Spleen (tissue), 11 donors: ENCODE measurements around the gene RDH11. TPM values are rescaled to one million over a fixed set of nuclear protein-coding genes. Genes with fewer than 3 reads are reported as not detected.

Source experiments
- DNase-seq: peaks from one replicate; pipeline ENCODE4 v3.0.0-alpha.2; 2020
- H3K27ac ChIP-seq, 8 donors: fragments of 200-600 bp; sonication (generic) in 7 of 8; 1 replicate in 4 of 8; 2 replicates in 4 of 8; pipeline versions ENCODE4 v1.5.0 to v1.8.0; 2016 to 2021; ENCODE audit warnings: inconsistent platforms in 4 of 8, mild to moderate bottlenecking in 4 of 8, moderate library complexity in 1 of 8
- H3K27me3 ChIP-seq, 7 donors: fragments of 200-600 bp; sonication (generic) in 6 of 7; replicated peaks in 1 of 7; 1 replicate in 4 of 7; 2 replicates in 3 of 7; pipeline versions ENCODE4 v1.5.0 to v1.8.0; 2016 to 2021; ENCODE audit warnings: inconsistent platforms in 3 of 7, mild to moderate bottlenecking in 1 of 7
- H3K36me3 ChIP-seq, 6 donors: fragments of 200-600 bp; sonication (generic) in 5 of 6; 1 replicate in 4 of 6; 2 replicates in 2 of 6; pipeline versions ENCODE4 v1.5.0 to v1.8.0; 2016 to 2021; ENCODE audit warnings: inconsistent platforms in 2 of 6
- H3K4me1 ChIP-seq, 6 donors: fragments of 200-600 bp; sonication (generic) in 5 of 6; 1 replicate in 3 of 6; 2 replicates in 3 of 6; pipeline versions ENCODE4 v1.5.0 to v1.8.0; 2016 to 2021; ENCODE audit warnings: inconsistent platforms in 3 of 6
- H3K4me3 ChIP-seq, 8 donors: fragments of 200-600 bp; sonication (generic) in 7 of 8; 1 replicate in 4 of 8; 2 replicates in 4 of 8; pipeline versions ENCODE4 v1.5.0 to v1.8.0; 2016 to 2021; ENCODE audit warnings: inconsistent platforms in 4 of 8, mild to moderate bottlenecking in 4 of 8, moderate library complexity in 2 of 8
- H3K9me3 ChIP-seq, 8 donors: fragments of 200-600 bp; sonication (generic) in 7 of 8; 1 replicate in 4 of 8; 2 replicates in 4 of 8; pipeline versions ENCODE4 v1.5.0 to v1.8.0; 2016 to 2021; ENCODE audit warnings: inconsistent platforms in 4 of 8
- CTCF ChIP-seq, 11 experiments: fragments of 200-600 bp in 7 of 11; fragments of 450-650 bp in 4 of 11; sonication (generic) in 4 of 11; IDR thresholded peaks in 8 of 11; conservative IDR thresholded peaks in 3 of 11; 1 replicate in 7 of 11; 2 replicates in 4 of 11; pipeline versions ENCODE4 v1.4.0 to v1.8.0; 2016 to 2021; ENCODE audit warnings: antibody characterized with exemption in 11 of 11, inconsistent platforms in 4 of 11, mild to moderate bottlenecking in 1 of 11
- POLR2A ChIP-seq, 3 donors: fragments of 450-650 bp; IDR thresholded peaks; one replicate each; pipeline ENCODE4 v1.5.1; 2017; ENCODE audit warnings: antibody characterized with exemption in 3 of 3, mild to moderate bottlenecking in 1 of 3
- POLR2AphosphoS5 ChIP-seq, 3 donors: sonication (generic); formaldehyde crosslinking; IDR thresholded peaks; one replicate each; pipeline ENCODE4 v1.5.1; 2017; ENCODE audit warnings: antibody characterized with exemption in 3 of 3
- WGBS, 5 donors: extraction: QIAGEN DNeasy Blood & Tissue Kit in 3 of 5; methylation state at CpG; one replicate each; pipeline versions ENCODE4 v1.1.5 to v1.1.7; 2013 to 2018; 5-methylcytosine and 5-hydroxymethylcytosine counted together
- intact Hi-C: fragments of 100-400 bp; cut with DNase I; formaldehyde crosslinking; loops from one replicate; pipeline ENCODE4 v1.15.0; 2023; ENCODE audit warnings: low total_unique reads
- polyA plus RNA-seq, 3 donors: library from polyadenylated mRNA; stranded (reverse); fragments of 200-250 nt; gene quantifications; one replicate each; pipeline ENCODE4 v1.2.1, GENCODE V29; 2013
- total RNA-seq, 7 donors: library from RNA; depleted of rRNA in 3 of 7; stranded (reverse); fragments of >200 nt in 3 of 7; fragmentation: NEBNext Ultra II Directional in 4 of 7; extraction: Animal tissue kit (Norgen Biotek cat#: 25700) in 4 of 7; gene quantifications; one replicate each; pipeline versions ENCODE4 v1.1.0 to v1.2.1, GENCODE V29; 2016 to 2021
- donor health status: healthy with polysubstance abuse.
- donor health status: DM: no; HTN: no; CAD: no; lungs with moderate emphysema.
- donor health status: DM: no; HTN: no; CAD: no.
- donor health status: Bipolar disorder and iron deficiency.
- donor health status: healthy.
- donor health status: DM: no; HTN: no; CAD: no.
- donor health status: DM: yes; HTN: yes; CAD: no.

The RDH11 gene
- total and polyA plus RNA-seq, 10 donors: 18.0 to 49.9 (median 31.0) TPM

GRCh38 chr14:67673451-67673850, 22.1 kb downstream of the RDH11 start:
- Histone ChIP-seq H3K4me3 (peak overlapping the region; percentile 74 to 99 (median 96)), H3K9me3 (no peaks in the 10 kb centered on the region), H3K36me3 (peaks cover 0 to 14% (median 7%) of the 10 kb centered on the region in 6 donors), H3K4me1 (peaks cover 20 to 68% (median 51%) of the 10 kb centered on the region in 6 donors), H3K27me3 (no peaks in the 10 kb centered on the region), H3K27ac (peak overlapping the region in 1 of 8 donors; percentile 96)
- 58 to 64% (median 63%) methylated on average over 5 of the region's 5 CpGs for WGBS, 5 donors
- no peak for DNase-seq
- no peak for TF ChIP-seq POLR2AphosphoS5 (IDR thresholded peaks at IDR 0.05)
- intact Hi-C loops: no loop called here

- Histone ChIP-seq H3K27me3 (no peaks in the 10 kb centered on the region), H3K9me3 (no peaks in the 10 kb centered on the region), H3K27ac (no peak overlapping the region), H3K4me1 (peaks cover 19 to 99% (median 69%) of the 10 kb centered on the region in 6 donors), H3K4me3 (no peak overlapping the region), H3K36me3 (peaks cover 0 to 3% (median 0%) of the 10 kb centered on the region in 6 donors)
- intact Hi-C loops: loop anchor here (5.0 to 10.0 kb wide), 3 partner anchors 51 to 241 kb away; partner anchors contain the start of gene ARG2
- TF ChIP-seq POLR2AphosphoS5 (IDR thresholded peaks at IDR 0.05): no peak
- no peak for TF ChIP-seq CTCF (IDR thresholded peaks at IDR 0.05 in 8 of 11, conservative IDR thresholded peaks at IDR 0.05 in 3 of 11)
- TF ChIP-seq POLR2A (IDR thresholded peaks at IDR 0.05): no peak
- no peak for DNase-seq
Measured at GRCh38 chr14:67668559-67668958, 27.0 kb downstream of the RDH11 start.

GRCh38 chr14:67666750-67667449, 28.7 kb downstream of the RDH11 start:
- intact Hi-C loops: loop anchor here (5.0 to 10.0 kb wide), 3 partner anchors 50 to 240 kb away; partner anchors contain the start of gene ARG2

GRCh38 chr14:67665868-67666267, 29.7 kb downstream of the RDH11 start:
- 72 to 86% (median 78%) methylated on average over 2 of the region's 2 CpGs for WGBS, 5 donors
- Histone ChIP-seq H3K9me3 (no peaks in the 10 kb centered on the region), H3K27me3 (no peaks in the 10 kb centered on the region), H3K36me3 (peaks cover 0 to 19% (median 5%) of the 10 kb centered on the region in 6 donors), H3K4me1 (peaks cover 4 to 82% (median 44%) of the 10 kb centered on the region in 6 donors), H3K27ac (no peak overlapping the region), H3K4me3 (no peak overlapping the region)
- TF ChIP-seq POLR2AphosphoS5 (IDR thresholded peaks at IDR 0.05) (no peak), CTCF (IDR thresholded peaks at IDR 0.05 in 8 of 11, conservative IDR thresholded peaks at IDR 0.05 in 3 of 11) (no peak), POLR2A (IDR thresholded peaks at IDR 0.05) (no peak)
- no peak for DNase-seq
- intact Hi-C loops: loop anchor here (5.0 to 10.0 kb wide), 3 partner anchors 49 to 239 kb away; partner anchors contain the start of gene ARG2

More at GRCh38 chr14:67666750-67667449, 28.7 kb downstream of the RDH11 start:
- no peaks in the 10 kb centered on the region for H3K9me3 ChIP-seq
- peaks cover 0 to 8% (median 3%) of the 10 kb centered on the region in 6 donors for H3K36me3 ChIP-seq
- TF ChIP-seq CTCF (IDR thresholded peaks at IDR 0.05 in 8 of 11, conservative IDR thresholded peaks at IDR 0.05 in 3 of 11): peak; percentile 26 to 72 (median 63)
- TF ChIP-seq POLR2A (IDR thresholded peaks at IDR 0.05): no peak
- no peak for DNase-seq
- 3 to 20% (median 15%) methylated on average over 1 of the region's 1 CpG for WGBS, 5 donors
- no peaks in the 10 kb centered on the region for H3K27me3 ChIP-seq
- no peak overlapping the region for H3K4me3 ChIP-seq
- peaks cover 4 to 93% (median 53%) of the 10 kb centered on the region in 6 donors for H3K4me1 ChIP-seq
- H3K27ac ChIP-seq: peak overlapping the region in 2 of 8 donors; percentile 26 to 50
